ENCODE results near the gene GRB2.
"Not testable (repeated sequence)": the region's sequence is repeated elsewhere in the genome, so short reads cannot be mapped to it uniquely, and the experiment has no call there.

GRB2 gene

GRCh38 chr17:75442168-75443103 is 37.0 kb upstream of the GRB2 start:
- H3K4me3 ChIP-seq (ENCODE audit: low read depth, low read length) = no peak overlapping the region

DNA sequence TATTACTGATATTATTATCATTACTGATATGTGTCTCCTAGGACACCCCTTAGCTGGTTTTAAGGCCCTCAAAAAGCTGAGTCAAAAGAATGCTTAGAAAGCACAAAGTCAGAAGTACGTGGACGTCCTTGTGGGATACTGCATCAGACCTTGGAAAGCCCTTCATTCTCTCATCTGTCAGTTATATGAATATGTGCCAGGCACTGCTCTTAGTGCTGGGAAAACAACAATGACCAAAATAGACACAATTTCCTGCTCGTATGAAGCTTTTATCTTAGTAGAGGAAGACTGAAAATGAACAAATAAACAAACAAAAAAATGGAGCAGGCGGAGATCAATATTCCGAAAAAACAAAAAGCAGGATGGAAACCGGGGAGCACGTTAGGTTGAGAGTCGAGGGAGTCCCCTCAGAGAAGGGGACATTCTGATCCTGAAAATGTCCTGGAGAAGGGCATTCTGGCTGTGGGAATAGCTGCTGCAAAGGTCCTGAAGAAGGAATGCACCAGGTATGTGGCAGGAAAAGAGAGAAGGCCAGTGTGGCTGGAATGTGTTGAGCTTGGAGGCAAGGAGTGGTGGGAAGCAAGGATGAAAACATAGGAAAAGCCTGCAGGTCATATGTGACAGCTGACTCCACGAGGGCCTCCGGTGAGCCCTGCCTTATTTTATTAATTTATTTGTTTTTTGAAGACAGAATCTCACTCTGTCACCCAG is 35.4 kb upstream of the GRB2 start:
- TF ChIP-seq, protein P1, sequence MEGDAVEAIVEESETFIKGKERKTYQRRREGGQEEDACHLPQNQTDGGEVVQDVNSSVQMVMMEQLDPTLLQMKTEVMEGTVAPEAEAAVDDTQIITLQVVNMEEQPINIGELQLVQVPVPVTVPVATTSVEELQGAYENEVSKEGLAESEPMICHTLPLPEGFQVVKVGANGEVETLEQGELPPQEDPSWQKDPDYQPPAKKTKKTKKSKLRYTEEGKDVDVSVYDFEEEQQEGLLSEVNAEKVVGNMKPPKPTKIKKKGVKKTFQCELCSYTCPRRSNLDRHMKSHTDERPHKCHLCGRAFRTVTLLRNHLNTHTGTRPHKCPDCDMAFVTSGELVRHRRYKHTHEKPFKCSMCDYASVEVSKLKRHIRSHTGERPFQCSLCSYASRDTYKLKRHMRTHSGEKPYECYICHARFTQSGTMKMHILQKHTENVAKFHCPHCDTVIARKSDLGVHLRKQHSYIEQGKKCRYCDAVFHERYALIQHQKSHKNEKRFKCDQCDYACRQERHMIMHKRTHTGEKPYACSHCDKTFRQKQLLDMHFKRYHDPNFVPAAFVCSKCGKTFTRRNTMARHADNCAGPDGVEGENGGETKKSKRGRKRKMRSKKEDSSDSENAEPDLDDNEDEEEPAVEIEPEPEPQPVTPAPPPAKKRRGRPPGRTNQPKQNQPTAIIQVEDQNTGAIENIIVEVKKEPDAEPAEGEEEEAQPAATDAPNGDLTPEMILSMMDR (IDR thresholded peaks at IDR 0.05; ENCODE audit: borderline replicate concordance, insufficient read depth, low read depth, low read length) = no peak
- H3K4me3 ChIP-seq (ENCODE audit: low read depth, low read length) = no peak overlapping the region

More at GRCh38 chr17:75442168-75443103, 37.0 kb upstream of the GRB2 start:
- TF ChIP-seq, protein P1 (IDR thresholded peaks at IDR 0.05; ENCODE audit: borderline replicate concordance, insufficient read depth, low read depth, low read length) = no peak

DNA sequence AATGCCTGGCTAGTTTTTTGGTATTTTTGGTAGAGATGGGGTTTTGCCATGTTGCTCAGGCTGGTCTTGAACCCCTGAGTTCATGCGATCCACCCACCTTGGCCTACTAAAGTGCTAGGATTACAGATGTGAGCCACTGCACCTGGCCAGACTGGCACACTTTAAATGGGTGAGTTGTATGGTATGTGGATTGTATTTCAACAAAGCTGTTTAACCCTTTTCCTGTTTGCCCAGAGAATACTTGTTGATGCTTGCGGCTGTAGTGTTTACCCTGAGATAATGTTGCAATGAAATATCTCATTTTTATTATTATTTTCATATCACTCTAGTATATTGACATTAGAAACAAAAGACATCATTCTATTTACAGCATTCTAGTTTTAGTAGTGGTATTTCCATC is 33.8 kb upstream of the GRB2 start:
- TF ChIP-seq, protein P1 (IDR thresholded peaks at IDR 0.05; ENCODE audit: borderline replicate concordance, insufficient read depth, low read depth, low read length) = no peak

DNA sequence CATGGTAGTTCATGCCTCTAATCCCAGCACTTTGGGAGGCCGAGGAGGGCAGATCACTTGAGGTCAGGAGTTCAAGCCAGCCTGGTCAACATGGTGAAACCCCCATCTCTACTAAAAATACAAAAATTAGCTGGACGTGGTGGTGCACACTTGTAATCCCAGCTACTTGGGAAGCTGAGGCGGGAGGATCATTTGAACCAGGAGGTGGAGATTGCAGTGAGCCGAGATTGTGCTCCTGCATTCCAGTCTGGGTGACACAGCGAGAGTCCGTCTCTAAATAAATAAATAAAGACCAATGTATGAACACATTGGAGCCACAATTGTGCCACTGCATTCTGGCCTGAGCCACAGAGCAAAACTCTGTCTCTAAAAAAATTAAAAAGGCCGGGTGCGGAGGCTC is 31.9 kb upstream of the GRB2 start:
- H3K4me3 ChIP-seq (ENCODE audit: low read depth, low read length) = not testable (repeated sequence)

More for the DNA sequence above, 33.8 kb upstream of the GRB2 start:
- H3K4me3 ChIP-seq (ENCODE audit: low read depth, low read length) = no peak overlapping the region

DNA sequence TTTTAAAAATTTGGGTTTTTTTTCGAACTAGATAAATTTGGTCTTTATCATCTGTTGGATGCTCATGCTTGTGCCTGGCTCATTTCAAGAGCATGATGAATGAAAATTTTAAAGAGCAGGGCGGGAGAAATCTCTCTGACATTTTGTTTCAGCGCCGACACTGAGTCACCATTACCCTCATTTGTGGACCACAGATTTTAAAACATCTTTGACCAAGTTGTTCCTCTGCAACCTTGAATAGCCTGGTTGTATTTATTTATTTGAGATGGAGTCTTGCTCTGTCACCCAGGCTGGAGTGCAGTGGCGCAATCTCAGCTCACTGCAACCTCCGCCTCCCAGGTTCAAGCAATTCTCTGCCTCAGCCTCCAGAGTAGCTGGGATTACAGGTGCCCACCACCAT is 29.0 kb upstream of the GRB2 start:
- not testable (repeated sequence) for H3K4me3 ChIP-seq (ENCODE audit: low read depth, low read length)

DNA sequence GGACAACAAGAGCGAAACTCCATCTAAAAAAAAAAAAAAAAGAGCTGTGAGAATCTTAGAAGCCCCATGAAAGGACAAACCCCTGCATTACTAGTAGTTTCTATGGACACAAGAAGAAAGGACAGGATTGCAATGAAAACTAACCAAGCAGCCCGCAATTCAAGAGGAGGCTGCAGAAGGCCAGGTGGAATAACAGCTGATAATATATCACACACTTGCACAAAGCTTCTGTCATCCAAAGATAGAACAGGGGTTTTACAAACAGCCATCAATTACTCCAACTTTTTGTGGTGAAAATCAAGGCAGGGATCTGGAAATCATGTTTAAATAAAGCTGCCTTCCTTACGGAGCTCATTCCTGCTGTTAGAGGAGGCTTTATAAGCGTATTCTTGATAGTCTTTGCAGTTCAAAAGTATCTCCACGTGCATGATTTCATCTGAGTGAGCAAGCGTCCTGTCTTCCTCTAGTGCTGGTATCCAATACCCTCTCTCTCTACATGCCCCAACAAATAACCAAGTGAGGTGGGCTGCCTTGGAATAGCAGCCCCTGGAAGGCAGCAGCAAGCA is 27.8 kb upstream of the GRB2 start:
- TF ChIP-seq, protein P1 (IDR thresholded peaks at IDR 0.05; ENCODE audit: borderline replicate concordance, insufficient read depth, low read depth, low read length) = no peak
- no peak overlapping the region for H3K4me3 ChIP-seq (ENCODE audit: low read depth, low read length)

GRCh38 chr17:75430159-75430974 is 24.9 kb upstream of the GRB2 start:
- TF ChIP-seq, protein P1 (IDR thresholded peaks at IDR 0.05; ENCODE audit: borderline replicate concordance, insufficient read depth, low read depth, low read length) = no peak
- H3K4me3 ChIP-seq (ENCODE audit: low read depth, low read length) = no peak overlapping the region
